SHP77 treated with DMSO at 0.1 percent for 48 hours (cell line): ENCODE results near the gene IL17RC.

Source experiments
- DNase-seq: peaks from one replicate; lab custom pipeline; 2025; lab: John Stamatoyannopoulos, UW

The IL17RC gene

DNA sequence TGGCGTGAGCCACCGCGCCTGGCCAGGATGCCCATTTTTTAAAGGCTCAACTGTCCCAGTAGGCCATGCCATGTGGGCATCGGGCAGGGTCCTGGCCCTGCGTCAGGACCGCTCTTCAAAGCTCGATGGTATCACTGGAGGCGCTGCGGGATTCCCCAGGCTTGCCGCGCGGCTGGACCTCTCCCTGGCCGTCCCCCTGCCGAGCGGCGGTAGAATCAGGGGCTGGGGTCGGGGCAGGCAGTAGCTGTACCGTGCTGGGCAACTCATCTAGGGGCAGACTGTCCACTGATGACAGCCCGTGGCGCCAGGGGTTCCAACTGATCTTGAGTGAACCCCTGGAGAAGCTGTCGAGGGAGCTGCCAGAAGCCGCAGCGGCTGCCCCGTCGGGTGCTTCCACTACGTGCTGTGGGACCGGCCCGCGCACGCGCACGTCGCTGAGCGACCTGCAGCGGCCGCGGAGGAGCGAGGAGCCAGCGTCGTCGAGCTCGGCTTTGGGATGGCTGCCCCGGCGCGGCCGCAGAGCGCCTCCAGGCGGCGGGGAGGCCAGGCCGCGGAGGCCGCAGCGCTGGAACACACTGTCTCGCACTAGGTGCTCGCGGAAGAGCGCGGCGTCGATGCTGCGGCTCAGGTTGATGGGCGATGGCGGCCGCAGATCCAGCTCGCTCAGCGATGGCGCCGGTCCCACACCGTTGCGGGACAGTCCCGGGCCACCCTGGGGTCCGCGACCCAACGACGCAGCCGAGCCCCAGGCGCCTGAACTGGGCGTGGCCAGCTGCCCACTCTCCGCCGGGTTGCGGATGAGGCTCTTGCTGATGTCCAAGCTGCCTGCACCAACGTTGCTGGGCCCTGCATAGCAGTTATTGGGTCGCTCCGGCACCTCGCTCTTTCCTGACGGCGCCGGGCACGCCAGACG lies 29.5 kb downstream of the IL17RC start:
- DNase-seq: peak; percentile 64

DNA sequence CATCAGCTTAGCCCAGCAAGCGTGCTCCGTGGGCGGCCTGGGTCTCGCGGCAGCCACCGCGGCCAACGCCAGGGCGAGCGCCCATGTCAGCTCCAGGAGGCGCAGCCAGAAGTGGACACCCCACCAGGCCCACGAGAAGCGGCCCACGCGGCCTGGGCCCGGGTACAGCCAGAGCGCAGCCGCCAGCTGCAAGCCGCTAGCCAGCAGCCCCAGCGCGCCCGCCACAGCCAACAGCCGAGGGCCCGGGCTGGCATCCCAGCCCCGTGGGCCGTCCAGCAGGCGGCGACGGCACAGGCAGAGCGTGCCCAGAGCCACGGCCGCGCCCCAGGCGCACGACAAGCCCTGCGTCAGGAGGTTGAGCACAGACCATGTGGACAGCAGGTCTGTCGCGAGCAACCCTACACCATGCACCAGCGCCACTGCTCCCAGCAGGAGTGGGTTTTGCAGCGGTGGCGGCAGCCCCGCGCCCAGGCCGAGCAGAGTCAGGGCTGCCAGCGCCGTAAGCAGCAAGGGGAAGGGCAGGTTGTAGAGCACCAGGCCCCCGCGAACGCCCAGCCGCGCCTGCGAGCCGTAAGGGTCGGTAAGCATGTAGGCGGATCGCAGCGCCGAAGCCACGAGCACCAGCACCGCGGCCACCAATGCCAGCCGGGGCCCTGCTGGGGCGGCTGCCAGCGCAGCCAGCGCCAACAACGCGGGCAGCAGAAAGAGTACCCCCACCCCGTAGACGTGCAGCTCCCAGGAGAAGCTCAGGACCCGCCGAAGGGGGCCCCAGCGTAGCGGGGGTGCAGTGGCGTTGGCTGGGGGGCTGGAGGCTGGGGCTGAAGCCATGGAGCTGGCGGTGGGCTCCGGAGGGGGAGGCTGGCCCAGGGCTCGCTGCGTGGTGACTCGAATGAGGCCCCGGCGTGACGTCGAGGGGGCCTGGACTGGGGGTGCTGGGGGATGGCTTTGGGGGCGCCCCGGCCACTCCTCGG lies 30.4 kb downstream of the IL17RC start:
- peak; percentile 60 for DNase-seq

DNA sequence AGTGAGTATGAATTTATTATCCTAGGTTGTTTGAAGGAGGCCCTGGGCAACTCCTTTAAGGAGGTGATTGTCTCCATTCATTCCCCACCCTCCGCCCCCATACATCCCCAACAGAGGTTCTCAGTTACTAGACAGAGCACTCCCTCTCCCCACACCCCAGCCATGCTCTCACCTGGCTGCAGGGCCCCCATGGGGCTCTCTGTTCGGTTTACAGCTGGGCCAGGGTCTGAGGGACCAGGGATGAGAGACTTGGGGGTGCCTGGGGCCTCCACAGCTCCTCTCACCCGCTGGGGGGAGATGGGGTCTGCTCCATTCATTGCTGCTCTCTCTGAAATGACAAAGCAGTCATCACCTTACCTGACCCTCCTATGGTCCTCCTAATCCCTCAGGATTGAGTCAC lies 31.7 kb downstream of the IL17RC start:
- no peak for DNase-seq

DNA sequence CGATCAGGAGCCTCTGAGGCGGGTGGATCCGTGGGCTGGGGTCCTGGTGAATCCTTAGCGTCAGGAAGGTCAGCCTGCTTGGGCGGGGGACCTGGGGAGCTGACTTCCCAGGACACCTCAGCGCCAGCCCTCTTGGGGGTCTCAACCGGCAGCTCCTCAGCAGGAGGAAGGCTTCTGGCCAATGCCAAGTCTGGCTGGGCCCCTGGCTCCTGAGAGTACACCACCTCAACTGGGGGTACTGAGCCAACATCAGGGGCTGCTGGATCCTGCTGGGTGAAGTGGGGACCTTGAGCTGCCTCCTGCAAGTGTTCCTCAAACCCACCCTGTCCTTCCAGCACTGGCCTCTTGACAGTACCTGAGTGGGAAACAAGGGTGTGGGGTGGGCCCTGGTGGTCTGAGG lies 32.2 kb downstream of the IL17RC start:
- DNase-seq: no peak

DNA sequence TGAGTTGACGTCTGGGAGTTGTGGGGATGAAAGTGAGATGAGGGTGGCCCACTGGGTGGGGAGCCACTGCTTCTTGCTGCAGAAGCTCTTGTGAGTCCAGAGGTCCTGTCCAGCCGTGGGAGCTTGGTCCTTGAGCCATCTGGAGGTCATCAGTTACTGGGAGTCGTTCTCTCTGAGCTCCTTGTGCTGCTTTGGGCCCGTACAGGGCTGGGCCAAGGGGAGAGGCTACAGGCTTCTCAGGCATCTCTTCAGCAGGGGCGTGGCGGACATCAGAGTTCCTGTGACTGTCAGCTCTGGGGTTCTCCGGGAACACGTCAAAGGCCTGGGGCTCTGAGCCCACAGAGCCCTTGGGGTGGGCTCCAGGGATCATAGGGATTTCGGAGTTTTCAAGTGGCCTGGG lies 32.7 kb downstream of the IL17RC start:
- DNase-seq: no peak

DNA sequence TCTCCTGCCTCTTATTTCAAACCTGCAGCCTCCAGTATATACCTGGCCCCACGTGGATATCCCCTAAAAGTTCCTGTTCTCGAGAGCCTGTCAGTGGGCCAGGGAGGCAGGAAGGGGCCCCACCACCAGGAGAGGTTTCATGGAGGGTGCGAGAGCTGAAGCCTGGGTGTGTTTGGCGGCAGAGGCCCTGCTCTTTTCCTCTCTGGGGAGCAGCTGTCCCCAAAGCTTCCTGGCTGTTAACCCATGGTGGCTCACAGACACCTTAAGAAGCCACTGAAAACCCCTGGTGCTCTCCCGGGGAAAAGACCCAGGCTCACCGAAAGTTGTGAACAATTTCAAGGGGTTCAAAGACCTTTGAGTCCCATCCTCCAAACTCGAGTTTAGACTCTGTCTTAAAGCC lies 34.2 kb downstream of the IL17RC start:
- DNase-seq: no peak

DNA sequence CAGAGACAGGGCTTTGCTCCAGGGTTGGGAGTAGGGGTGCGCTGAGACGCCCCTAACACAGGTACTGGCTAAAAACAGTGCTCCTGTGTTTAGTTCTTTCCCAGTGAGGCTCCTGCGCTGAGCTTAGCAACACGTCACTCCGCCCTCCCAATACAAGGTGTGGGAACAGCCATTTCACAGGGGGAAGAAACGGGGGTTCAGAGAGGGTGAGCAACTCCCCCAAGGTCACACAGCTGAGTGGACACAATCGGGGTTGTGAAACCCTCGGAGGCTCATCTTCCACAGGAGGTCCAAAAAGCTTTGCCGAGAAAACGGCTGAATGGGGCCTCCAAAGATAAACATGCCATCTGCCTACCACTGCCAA lies 34.7 kb downstream of the IL17RC start:
- no peak for DNase-seq

DNA sequence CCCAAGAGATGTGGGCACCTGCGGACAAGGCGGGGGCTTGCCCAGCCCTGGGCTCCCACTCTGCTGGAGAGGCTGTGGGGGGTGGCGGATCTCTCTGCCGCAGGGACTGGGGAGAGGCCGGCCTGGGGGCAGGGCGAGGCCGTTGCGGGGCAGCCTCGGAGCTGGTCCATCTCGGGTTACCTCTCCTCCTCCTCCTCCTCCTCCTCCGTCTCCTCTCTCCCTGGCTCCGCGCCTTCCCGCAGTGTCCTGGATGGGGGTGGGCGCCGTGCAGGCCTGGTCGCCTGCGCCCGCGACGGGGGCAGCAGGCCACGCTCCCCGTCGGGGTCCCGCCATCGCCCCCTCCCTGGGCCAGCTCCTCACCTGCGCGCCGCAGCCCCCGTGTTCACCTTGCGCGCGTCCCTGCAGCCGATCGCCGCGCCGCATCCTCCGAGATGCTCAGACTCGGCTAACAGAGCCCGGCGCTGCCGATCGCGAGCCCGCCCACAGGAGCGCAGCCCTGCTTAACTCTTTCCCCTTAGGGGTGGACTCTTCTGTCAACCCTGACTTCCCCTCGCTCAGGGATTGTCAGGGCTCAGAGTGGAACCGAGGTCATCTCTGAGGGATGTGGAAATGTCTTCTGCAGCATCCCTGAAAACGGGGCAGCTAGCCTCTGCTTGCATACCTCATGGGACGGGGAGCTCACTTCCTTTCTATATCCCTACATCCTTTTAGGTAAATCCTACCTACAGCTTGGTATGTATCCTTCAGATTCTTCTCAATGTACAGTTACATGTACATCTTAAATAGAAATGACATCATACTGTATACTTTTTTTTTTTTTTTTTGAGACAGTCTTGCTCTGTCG lies 35.3 kb downstream of the IL17RC start, which contains the start of gene PRRT3:
PRRT3 (minus strand) TSS at position 447 of the 844 bp plus-strand sequence. CDS start 2,293 bp downstream, outside the sequence.
- DNase-seq: no peak

DNA sequence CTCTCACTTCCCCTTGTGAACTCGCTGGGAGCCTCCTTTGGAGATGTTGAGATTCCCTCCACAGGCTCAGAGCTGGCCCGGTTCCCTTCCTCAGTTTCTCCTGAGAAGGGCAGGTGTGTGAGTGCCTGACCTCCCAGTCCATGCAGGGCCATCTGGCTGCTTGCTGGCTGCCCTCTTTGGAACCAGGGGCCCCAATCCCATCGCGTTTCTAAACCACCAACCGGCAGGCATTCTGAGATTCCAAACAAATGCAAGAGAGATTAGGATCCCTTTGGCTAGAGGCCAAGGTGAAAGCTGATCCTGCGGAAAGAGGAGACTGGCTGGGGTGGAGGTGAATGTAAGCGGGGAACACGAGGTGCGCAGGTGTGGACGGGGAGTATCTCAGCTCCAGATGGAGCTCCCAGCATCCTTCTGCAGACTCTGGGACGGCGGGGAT lies 38.2 kb downstream of the IL17RC start:
- DNase-seq: peak; percentile 56

DNA sequence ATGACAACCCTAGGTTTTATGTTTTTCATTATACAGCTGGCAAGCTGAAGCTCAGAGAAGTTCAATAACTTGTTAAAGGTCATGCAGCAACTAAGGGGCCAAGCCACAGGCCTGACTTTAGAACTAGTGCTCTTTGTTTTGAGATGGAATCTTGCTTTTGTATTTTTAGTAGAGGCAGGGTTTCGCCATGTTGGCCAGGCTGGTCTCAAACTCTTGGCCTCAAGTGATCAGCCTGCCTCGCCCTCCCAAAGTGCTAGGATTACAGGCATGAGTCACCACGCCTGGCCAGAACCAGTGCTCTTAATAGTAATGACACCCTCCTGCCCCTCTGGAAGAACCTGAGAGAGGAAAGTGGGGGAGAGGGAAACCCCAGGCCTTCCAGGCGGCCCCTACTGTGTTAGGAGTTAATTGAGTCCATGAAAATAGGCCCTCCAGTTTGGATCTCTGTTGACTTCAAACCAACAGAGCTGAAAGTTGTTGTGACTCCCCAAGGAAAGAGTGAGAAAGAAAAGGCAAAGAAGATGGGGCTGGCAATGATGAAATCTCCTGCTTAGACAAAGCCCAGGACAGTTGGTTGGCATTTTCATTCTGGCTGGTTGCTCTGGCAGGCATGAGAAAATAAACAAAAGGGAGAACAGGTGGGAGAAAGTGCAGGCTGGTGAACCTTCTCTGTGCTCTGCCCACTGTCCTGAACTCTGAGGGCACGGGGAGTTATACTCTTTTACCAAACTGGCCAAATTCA lies 38.9 kb downstream of the IL17RC start:
- DNase-seq: no peak

DNA sequence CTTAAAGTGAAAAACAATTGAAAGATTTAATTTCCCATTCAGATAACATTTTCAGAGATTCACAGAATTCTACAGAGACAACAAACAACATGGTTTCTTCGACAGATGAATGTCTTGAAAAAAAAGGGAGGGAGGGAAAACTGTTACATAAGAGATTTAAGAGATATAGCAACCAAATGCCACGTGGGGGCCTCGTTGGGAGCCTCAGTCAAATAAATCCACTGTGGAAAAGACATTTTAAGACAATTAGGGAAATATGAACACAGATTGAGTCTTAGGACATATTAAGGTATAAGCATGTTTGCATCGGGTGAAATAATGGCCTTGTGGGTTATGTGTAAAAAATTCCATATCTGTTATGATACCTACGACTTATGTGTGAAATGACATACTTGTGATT lies 40.3 kb downstream of the IL17RC start:
- no peak for DNase-seq

DNA sequence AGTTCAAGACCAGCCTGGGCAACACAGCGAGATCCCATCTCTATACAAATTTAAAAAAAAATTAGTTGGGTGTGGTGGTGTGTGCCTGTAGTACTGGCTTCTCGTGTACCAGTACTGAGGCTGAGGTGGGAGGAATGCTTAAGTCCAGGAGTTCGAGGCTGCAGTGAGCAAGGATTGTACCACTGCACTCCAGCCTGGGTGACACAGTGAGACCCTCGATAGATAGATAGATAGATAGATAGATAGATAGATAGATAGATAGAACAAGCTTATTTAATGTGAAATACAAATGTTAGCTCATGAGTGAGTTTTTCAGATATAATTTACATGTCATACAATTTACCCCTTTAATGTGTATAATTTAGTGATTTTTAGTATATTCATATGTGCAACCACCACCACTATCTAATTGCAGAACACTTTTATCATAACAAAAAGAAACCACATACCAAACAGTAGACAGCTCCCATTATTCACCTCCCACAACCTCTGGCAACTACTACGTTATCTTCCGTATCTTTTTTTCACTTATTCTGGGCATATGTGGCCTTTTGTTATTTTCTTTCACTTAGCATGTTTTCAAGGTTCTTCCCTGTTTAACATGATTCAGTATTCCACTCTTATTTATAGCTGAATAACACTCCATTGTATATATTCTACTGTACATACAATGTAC lies 48.4 kb downstream of the IL17RC start:
- no peak for DNase-seq

DNA sequence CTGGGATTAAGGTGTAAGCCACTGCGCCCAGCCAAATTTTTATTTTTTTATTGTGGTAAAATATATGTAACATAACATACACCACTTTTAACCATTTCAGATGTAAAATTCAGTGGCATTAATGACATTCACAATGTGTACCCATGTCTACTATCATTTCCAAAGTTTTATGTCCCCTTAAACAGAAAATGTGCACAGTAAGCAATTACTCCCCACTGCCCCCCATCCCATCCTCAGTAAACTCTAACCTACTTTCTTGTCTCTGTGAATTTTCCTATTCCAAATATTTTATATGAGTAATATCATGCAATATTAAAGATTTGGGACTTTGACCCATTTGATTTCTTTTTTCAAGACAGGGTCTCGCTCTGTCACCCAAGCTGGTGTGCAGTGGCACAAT lies 49.9 kb downstream of the IL17RC start:
- no peak for DNase-seq

DNA sequence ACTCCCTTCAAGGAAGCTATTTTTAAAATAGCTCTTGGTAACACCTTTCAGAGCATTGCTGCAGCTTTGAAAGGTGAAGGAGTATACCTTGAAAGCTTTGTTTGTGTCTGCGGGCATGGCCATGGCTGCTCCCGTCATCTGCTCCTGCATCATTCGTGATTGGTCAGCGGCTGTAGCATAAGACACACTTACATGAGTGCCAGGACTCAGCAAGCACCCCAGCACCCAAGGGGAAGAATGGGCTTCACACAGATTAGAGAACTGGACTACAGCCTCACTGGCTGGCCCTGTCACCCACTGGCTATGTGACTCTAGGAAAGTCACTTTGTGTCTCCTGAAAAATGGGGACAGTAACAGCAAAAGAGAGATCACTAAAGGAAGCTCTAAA lies 52.7 kb downstream of the IL17RC start:
- DNase-seq: no peak

DNA sequence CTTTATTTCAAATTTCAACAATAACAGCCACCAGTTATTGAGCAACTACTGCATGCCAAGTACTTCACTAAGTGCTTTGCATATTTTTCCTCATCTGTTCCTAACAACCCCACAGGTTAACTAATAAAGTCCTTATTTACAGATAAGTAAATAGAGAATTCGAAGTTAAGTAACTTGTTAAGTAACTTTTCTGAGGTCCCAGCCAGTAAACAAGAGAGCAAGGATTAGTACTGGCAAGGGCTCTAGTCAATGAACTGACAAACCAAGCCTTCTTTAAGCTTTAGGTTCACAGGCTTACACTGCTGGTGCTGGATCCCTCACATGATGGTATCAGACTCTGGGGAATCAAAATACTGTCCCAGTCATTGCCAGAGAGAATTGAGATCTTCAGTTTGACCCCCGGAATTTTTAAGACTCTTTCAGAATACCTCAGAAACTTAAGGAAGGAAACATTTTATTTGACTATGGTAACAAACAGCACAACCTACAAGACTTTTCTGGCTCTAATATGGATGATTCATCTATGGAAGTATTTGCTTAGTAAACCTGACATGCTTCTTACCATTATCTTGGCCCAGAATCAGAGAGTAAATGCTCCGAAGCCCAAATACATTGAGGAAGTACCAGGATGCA lies 53.2 kb downstream of the IL17RC start:
- no peak for DNase-seq

DNA sequence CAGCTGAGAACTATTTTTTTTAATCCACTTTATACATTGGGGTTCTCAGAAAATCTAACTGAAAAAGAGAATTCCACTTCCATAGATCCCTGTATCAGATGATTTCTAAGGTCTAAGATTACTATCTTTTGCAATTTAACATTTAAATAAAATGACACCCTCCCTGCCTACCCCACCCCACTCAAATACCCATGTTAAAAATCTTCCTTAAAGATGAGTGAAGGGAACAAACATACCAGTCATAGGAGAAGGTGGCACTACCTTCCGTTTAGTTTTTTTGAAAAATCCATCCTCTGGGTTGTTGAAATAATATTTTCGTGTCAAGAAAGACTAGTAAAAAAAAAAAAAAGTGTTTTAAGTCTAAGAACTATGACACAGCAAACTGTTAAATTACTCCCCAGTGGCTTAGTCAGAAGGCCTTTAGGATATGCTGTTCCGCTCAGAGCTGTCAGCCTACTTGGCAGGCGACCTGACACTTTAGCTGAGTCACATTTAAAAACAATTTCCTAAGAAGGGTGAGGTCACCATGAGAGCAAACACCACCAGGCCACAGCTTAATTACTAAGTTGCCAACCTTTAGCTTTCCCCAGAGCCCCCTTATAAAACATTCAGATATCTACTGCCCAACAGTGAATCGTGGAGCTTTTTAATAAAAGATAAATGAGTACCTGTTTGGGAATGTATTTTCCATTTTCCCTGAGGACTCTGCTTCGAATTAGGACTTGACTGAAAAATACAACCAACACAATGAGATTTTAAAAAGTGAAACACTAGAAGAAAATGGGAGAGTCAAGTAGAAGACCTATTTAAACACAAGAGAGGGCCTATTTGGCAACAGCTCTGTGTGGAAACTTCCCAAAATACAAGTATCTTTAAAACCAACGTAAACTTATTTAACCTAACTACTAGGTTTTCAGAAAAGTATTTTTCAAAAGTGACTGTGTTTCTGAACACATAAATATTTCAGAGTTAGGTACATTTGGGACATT lies 60.1 kb downstream of the IL17RC start:
- DNase-seq: peak; percentile 7

DNA sequence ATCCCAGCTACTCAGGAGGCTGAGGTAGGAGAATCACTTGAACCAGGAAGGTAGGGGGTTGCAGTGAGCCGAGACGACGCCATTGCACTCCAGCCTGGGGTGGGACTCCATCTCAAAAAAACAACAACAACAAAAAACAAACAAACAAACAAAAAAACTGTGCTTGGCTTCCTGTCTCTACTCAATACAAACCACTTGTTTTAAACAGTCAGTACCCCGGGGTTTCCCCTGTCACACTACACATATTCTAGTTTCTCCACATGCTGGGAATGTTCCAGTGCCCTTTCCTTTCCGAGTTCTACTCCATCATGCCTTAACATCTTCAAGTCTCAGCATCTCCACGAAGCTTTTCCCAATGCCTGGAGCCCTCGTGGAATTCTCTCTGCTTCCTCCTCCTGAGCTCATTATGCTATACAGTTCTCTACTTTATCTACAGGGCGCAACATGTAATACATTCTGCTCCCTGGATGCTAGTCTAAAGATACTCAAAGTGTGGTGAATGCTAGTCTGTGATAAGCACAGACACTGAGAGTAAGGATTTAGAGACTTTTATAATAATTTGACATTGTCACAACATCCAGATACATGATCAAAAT lies 61.9 kb downstream of the IL17RC start:
- no peak for DNase-seq

DNA sequence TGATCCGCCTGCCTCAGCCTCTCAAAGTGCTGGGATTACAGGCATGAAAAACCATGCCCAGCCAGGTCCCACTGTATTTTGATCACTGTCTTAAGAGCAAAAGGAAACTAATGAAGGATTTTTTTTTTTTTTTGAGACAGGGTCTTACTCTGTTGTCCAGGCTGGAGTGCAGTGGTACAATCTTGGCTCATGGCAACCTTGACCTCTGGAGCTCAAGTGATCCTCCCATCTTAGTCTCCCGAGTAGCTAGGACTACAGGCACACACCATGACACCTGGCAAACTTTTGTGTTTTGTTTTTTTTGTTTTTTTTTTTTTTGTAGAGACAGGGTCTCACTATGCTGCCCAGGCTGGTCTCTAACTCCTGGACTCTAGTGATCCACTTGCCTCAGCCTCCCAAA lies 63.4 kb downstream of the IL17RC start:
- DNase-seq: no peak
